Activated CD4-positive, alpha-beta T cell treated with anti-CD3 and anti-CD28 coated beads for 48 hours (primary cell): ENCODE results near the gene SNX21.
"Not testable (repeated sequence)": the region's sequence is repeated elsewhere in the genome, so short reads cannot be mapped to it uniquely, and the experiment has no call there.

Experiments used
- DNase-seq: peaks from one replicate; pipeline ENCODE4 v3.0.0-alpha.2; 2020

SNX21 gene

GRCh38 chr20:45851501-45851900 lies 17.9 kb downstream of the SNX21 start:
- no peak for DNase-seq

GRCh38 chr20:45852326-45852725 lies 18.7 kb downstream of the SNX21 start:
- DNase-seq, result no peak

- DNase-seq, result no peak
Observed at GRCh38 chr20:45853484-45853883, 19.9 kb downstream of the SNX21 start.

- peak; percentile 94 for DNase-seq
Observed at GRCh38 chr20:45857114-45857881, 23.7 kb downstream of the SNX21 start, which contains the start of the genes ACOT8 and ZSWIM3. ACOT8 (minus strand) TSS chr20:45857392; CDS start chr20:45857315, 77 bp downstream. ZSWIM3 (plus strand) TSS chr20:45857614; CDS start chr20:45857826, 212 bp downstream.

GRCh38 chr20:45857882-45858216 lies 24.2 kb downstream of the SNX21 start:
- peak; percentile 65 for DNase-seq

GRCh38 chr20:45859916-45860315 lies 26.3 kb downstream of the SNX21 start:
- no peak for DNase-seq

GRCh38 chr20:45860560-45861220 lies 27.1 kb downstream of the SNX21 start:
- DNase-seq, result no peak

- no peak for DNase-seq
Observed at GRCh38 chr20:45861221-45862075, 27.8 kb downstream of the SNX21 start.

- no peak for DNase-seq
Observed at GRCh38 chr20:45863543-45864470, 30.2 kb downstream of the SNX21 start.

- DNase-seq, result no peak
Observed at GRCh38 chr20:45866454-45866853, 32.9 kb downstream of the SNX21 start.

GRCh38 chr20:45867136-45867818 lies 33.7 kb downstream of the SNX21 start:
- DNase-seq, result no peak

GRCh38 chr20:45867819-45868176 lies 34.2 kb downstream of the SNX21 start:
- no peak for DNase-seq

GRCh38 chr20:45872626-45873025 lies 39.0 kb downstream of the SNX21 start:
- no peak for DNase-seq

GRCh38 chr20:45873409-45874103 lies 40.0 kb downstream of the SNX21 start:
- no peak for DNase-seq

- DNase-seq, result not testable (repeated sequence)
Observed at GRCh38 chr20:45874104-45874481, 40.5 kb downstream of the SNX21 start.

- no peak for DNase-seq
Observed at GRCh38 chr20:45874576-45874975, 41.0 kb downstream of the SNX21 start.

GRCh38 chr20:45878076-45878761 lies 44.6 kb downstream of the SNX21 start:
- no peak for DNase-seq

GRCh38 chr20:45880988-45881788 lies 47.6 kb downstream of the SNX21 start, which contains the start of gene ZSWIM1:
ZSWIM1 (plus strand) TSS chr20:45881227; CDS start chr20:45882593, 1,366 bp downstream.
- peak; percentile 100 for DNase-seq

- no peak for DNase-seq
Observed at GRCh38 chr20:45882469-45883099, 49.0 kb downstream of the SNX21 start.
